H1 (cell line): ENCODE data around the gene SPRING1. TPM values are rescaled to one million over a fixed set of nuclear protein-coding genes. Genes with fewer than 3 reads are reported as not detected.
A peak's percentile ranks its signal among the peaks of the same experiment; 100 is the strongest.

Experiments used
- CTCF ChIA-PET: fragments of 300-600 bp; sonication (Branson Sonifier 250); formaldehyde crosslinking; loops from one replicate; lab custom pipeline; 2021; ENCODE audit not compliant: partially characterized antibody; lab: Charles Lee
- POLR2A ChIA-PET: fragments of 300-600 bp; sonication (Branson Sonifier 250); formaldehyde crosslinking; loops from one replicate; lab custom pipeline; 2021; ENCODE audit warnings: inconsistent platforms; ENCODE audit not compliant: partially characterized antibody; lab: Charles Lee
- DNase-seq, 2 experiments: peaks; one replicate each; pipeline versions ENCODE4 v3.0.0 to v3.0.0-alpha.2; 2010 to 2022; ENCODE audit warnings: low spot score in 2 of 2, low read depth in 1 of 2, mixed read lengths in 1 of 2
- FAIRE-seq: peaks from 2 replicates; lab custom pipeline; 2011; peaks lifted over from hg19 to GRCh38; lab: Jason Lieb, UNC
- H2AFZ ChIP-seq: 2 replicates; pipeline ENCODE4 v1.8.1; 2012; ENCODE audit warnings: low read length, inconsistent platforms
- H2AK5ac ChIP-seq: 2 replicates; pipeline ENCODE4 v1.6.1; 2013; ENCODE audit warnings: low read depth, low read length
- H2BK120ac ChIP-seq: replicated peaks from 2 replicates; pipeline ENCODE3; 2013; ENCODE audit warnings: low read depth, low read length, inconsistent platforms
- H2BK12ac ChIP-seq: 2 replicates; pipeline ENCODE4 v1.6.1; 2013; ENCODE audit warnings: low read depth, low read length
- H2BK15ac ChIP-seq: 2 replicates; pipeline ENCODE4 v1.6.1; 2013; ENCODE audit warnings: low read length
- H2BK20ac ChIP-seq: 2 replicates; pipeline ENCODE4 v1.6.1; 2013; ENCODE audit warnings: low read length
- H2BK5ac ChIP-seq: 2 replicates; pipeline ENCODE4 v1.6.1; 2013; ENCODE audit warnings: low read depth, low read length
- H3K14ac ChIP-seq: 2 replicates; pipeline ENCODE4 v1.6.1; 2013; ENCODE audit warnings: inconsistent platforms; ENCODE audit not compliant: insufficient read length
- H3K18ac ChIP-seq: 2 replicates; pipeline ENCODE4 v1.6.1; 2013; ENCODE audit warnings: low read length; ENCODE audit errors: extremely low read depth
- H3K23ac ChIP-seq: 2 replicates; pipeline ENCODE4 v1.6.1; 2013; ENCODE audit warnings: inconsistent platforms; ENCODE audit not compliant: insufficient read length
- H3K23me2 ChIP-seq: 2 replicates; pipeline ENCODE4 v1.6.1; 2013; ENCODE audit warnings: low read depth, low read length
- H3K27ac ChIP-seq: 2 replicates; pipeline ENCODE4 v1.6.1; 2011; ENCODE audit warnings: low read depth, low read length, inconsistent platforms
- H3K27me3 ChIP-seq, 4 experiments: replicated peaks in 1 of 4; 1 replicate in 1 of 4; 2 replicates in 3 of 4; pipeline versions ENCODE4 v1.6.1 to v1.8.1; 2011 to 2013; ENCODE audit warnings: low read length in 3 of 4, mild to moderate bottlenecking in 3 of 4, inconsistent platforms in 2 of 4, mixed read lengths in 2 of 4, moderate library complexity in 1 of 4; ENCODE audit not compliant: control insufficient read depth in 3 of 4, insufficient read depth in 3 of 4; ENCODE audit errors: extremely low read depth in 1 of 4
- H3K36me3 ChIP-seq, 4 experiments: 2 replicates each; pipeline versions ENCODE4 v1.6.1 to v1.8.1; 2011 to 2013; ENCODE audit warnings: mild to moderate bottlenecking in 4 of 4, low read length in 3 of 4, moderate library complexity in 2 of 4, control low read depth in 1 of 4, inconsistent platforms in 1 of 4; ENCODE audit not compliant: insufficient read depth in 4 of 4, control insufficient read depth in 2 of 4
- H3K4ac ChIP-seq: replicated peaks from 2 replicates; pipeline ENCODE3; 2013; ENCODE audit warnings: low read length, low read depth, mixed read lengths, inconsistent platforms; ENCODE audit not compliant: insufficient read length
- H3K4me1 ChIP-seq, 4 experiments: replicated peaks in 1 of 4; 1 replicate in 1 of 4; 2 replicates in 3 of 4; pipeline versions ENCODE4 v1.6.1 to v1.8.1; 2011 to 2013; ENCODE audit warnings: low read length in 3 of 4, inconsistent platforms in 2 of 4, mixed read lengths in 1 of 4; ENCODE audit not compliant: insufficient read depth in 4 of 4, control insufficient read depth in 3 of 4
- H3K4me2 ChIP-seq, 2 experiments: 2 replicates each; pipeline versions ENCODE4 v1.6.1 to v1.8.1; 2011 to 2013; ENCODE audit warnings: low read depth in 2 of 2, low read length in 2 of 2, control low read depth in 1 of 2, inconsistent platforms in 1 of 2, mild to moderate bottlenecking in 1 of 2; ENCODE audit not compliant: insufficient read depth in 1 of 2
- H3K4me3 ChIP-seq, 4 experiments: fragments of 200-600, 300-600 bp in 1 of 4; sonication (generic), shearing (Covaris generic), sonication (Bioruptor Twin) in 1 of 4; 2 replicates each; pipeline versions ENCODE4 v1.5.1 to v1.8.1; 2011 to 2016; ENCODE audit warnings: low read length in 4 of 4, low read depth in 3 of 4, control low read depth in 2 of 4, inconsistent platforms in 2 of 4, mild to moderate bottlenecking in 2 of 4, mixed read lengths in 1 of 4, moderate library complexity in 1 of 4; ENCODE audit not compliant: insufficient read depth in 2 of 4; ENCODE audit errors: extremely low read depth in 1 of 4
- H3K56ac ChIP-seq: replicated peaks from 2 replicates; pipeline ENCODE3; 2013; ENCODE audit warnings: low read depth, mild to moderate bottlenecking, mixed read lengths, low read length, inconsistent platforms; ENCODE audit not compliant: insufficient read length
- H3K79me1 ChIP-seq: 2 replicates; pipeline ENCODE4 v1.6.1; 2013; ENCODE audit warnings: low read depth, low read length, control low read depth
- H3K79me2 ChIP-seq, 2 experiments: 2 replicates each; pipeline versions ENCODE4 v1.6.1 to v1.8.1; 2012 to 2013; ENCODE audit warnings: low read length in 2 of 2, mild to moderate bottlenecking in 2 of 2, inconsistent platforms in 1 of 2; ENCODE audit not compliant: insufficient read depth in 2 of 2, control insufficient read depth in 1 of 2
- H3K9ac ChIP-seq, 4 experiments: replicated peaks in 1 of 4; 1 replicate in 1 of 4; 2 replicates in 3 of 4; pipeline versions ENCODE4 v1.6.1 to v1.8.1; 2011 to 2013; ENCODE audit warnings: low read depth in 3 of 4, low read length in 3 of 4, control low read depth in 2 of 4, mild to moderate bottlenecking in 2 of 4, moderate library complexity in 2 of 4, inconsistent platforms in 1 of 4; ENCODE audit errors: extremely low read depth in 1 of 4
- H3K9me3 ChIP-seq, 2 experiments: 2 replicates each; pipeline versions ENCODE4 v1.6.1 to v1.8.1; 2012 to 2013; ENCODE audit warnings: mild to moderate bottlenecking in 2 of 2, moderate library complexity in 2 of 2, control low read depth in 1 of 2, inconsistent platforms in 1 of 2, low read depth in 1 of 2, low read length in 1 of 2, mixed read lengths in 1 of 2; ENCODE audit not compliant: insufficient read depth in 2 of 2
- H4K20me1 ChIP-seq, 2 experiments: replicated peaks in 1 of 2; 2 replicates each; pipeline versions ENCODE3 to v1.8.1; 2011 to 2013; ENCODE audit warnings: inconsistent platforms in 2 of 2, low read length in 2 of 2, mild to moderate bottlenecking in 1 of 2; ENCODE audit not compliant: insufficient read depth in 2 of 2, control insufficient read depth in 1 of 2
- H4K5ac ChIP-seq: 2 replicates; pipeline ENCODE4 v1.6.1; 2013; ENCODE audit warnings: low read length, low read depth, mixed read lengths, inconsistent platforms; ENCODE audit not compliant: insufficient read length
- H4K8ac ChIP-seq: 2 replicates; pipeline ENCODE4 v1.8.0; 2013; ENCODE audit warnings: mild to moderate bottlenecking, moderate library complexity, low read length, inconsistent platforms; ENCODE audit not compliant: insufficient read depth; ENCODE audit errors: extremely low read depth
- H4K91ac ChIP-seq: replicated peaks from 2 replicates; pipeline ENCODE3; 2013; ENCODE audit warnings: low read length, mixed read lengths, inconsistent platforms; ENCODE audit not compliant: insufficient read length
- ASH2L ChIP-seq: fragments of 200-600, 300-600 bp; sonication (generic); IDR thresholded peaks from one replicate; pipeline ENCODE4 v1.7.1; 2017; ENCODE audit warnings: low read length
- E2F6 ChIP-seq: IDR thresholded peaks from 2 replicates; pipeline ENCODE4 v1.6.1; 2012; ENCODE audit warnings: inconsistent platforms
- EP300 ChIP-seq, 2 experiments: IDR thresholded peaks; 1 replicate in 1 of 2; 2 replicates in 1 of 2; pipeline ENCODE4 v1.6.1; 2011 to 2012; ENCODE audit warnings: low read depth in 2 of 2, low read length in 2 of 2, mild to moderate bottlenecking in 2 of 2, borderline replicate concordance in 1 of 2, inconsistent platforms in 1 of 2, moderate library complexity in 1 of 2
- JUN ChIP-seq: IDR thresholded peaks from 2 replicates; pipeline ENCODE4 v1.6.1; 2011; ENCODE audit warnings: low read depth, mild to moderate bottlenecking, improper control_type of control experiment, low read length
- KDM4A ChIP-seq: IDR thresholded peaks from one replicate; pipeline ENCODE4 v1.7.1; 2012; ENCODE audit warnings: low read depth, mild to moderate bottlenecking, moderate library complexity, low read length, inconsistent platforms; ENCODE audit not compliant: severe bottlenecking
- KDM5A ChIP-seq: fragments of 200-600 bp; IDR thresholded peaks from 2 replicates; pipeline ENCODE4 v1.7.1; 2012; ENCODE audit warnings: mild to moderate bottlenecking, low read length, inconsistent platforms, mixed read lengths
- SIN3A ChIP-seq, 2 experiments: IDR thresholded peaks in 1 of 2; conservative IDR thresholded peaks in 1 of 2; 2 replicates each; pipeline ENCODE4 v1.6.1; 2011 to 2012; ENCODE audit warnings: low read length in 2 of 2, improper control_type of control experiment in 1 of 2, low read depth in 1 of 2, mild to moderate bottlenecking in 1 of 2
- SP1 ChIP-seq: IDR thresholded peaks from 2 replicates; pipeline ENCODE4 v1.6.1; 2011; ENCODE audit warnings: low read depth, low read length
- USF2 ChIP-seq: IDR thresholded peaks from 2 replicates; pipeline ENCODE4 v1.6.1; 2011; ENCODE audit warnings: low read length, improper control_type of control experiment
- WGBS, 2 experiments: shearing (Covaris generic) in 1 of 2; methylation state at CpG; one replicate each; pipeline versions ENCODE4 v1.1.6 to v1.1.7; 2013 to 2015; ENCODE audit warnings: low lambda C conversion rate in 2 of 2, mixed read lengths in 2 of 2, inconsistent platforms in 1 of 2, low coverage in 1 of 2, missing lambda C conversion rate in 1 of 2; ENCODE audit not compliant: insufficient replicate concordance in 2 of 2, insufficient coverage in 1 of 2, insufficient read length in 1 of 2; ENCODE audit errors: extremely low coverage in 1 of 2, missing lambda C conversion rate in 1 of 2; 5-methylcytosine and 5-hydroxymethylcytosine counted together
- polyA plus RNA-seq, 7 experiments: library from polyadenylated mRNA; depleted of rRNA in 3 of 7; stranded (reverse) in 5 of 7; unstranded in 2 of 7; fragments of >200 nt in 5 of 7; fragments of 200-250 nt in 2 of 7; gene quantifications; 1 replicate in 5 of 7; 2 replicates in 1 of 7; 4 replicates in 1 of 7; pipeline versions ENCODE4 v1.2.1 to v1.2.3, GENCODE V29; 2011 to 2013; ENCODE audit warnings: missing spikeins in 2 of 7, mixed read lengths in 2 of 7
- total RNA-seq: library from RNA; stranded (reverse); fragmentation: NEBNext Ultra II Directional; extraction: Animal tissue kit (Norgen Biotek cat#: 25700); gene quantifications from 2 replicates; pipeline ENCODE4 v1.2.1, GENCODE V29; 2021

The SPRING1 gene
- total and polyA plus RNA-seq, 2 of the 8 experiments (the other 6 are each of a cell fraction or from before 2014, with no cell fraction given): 14.3 to 46.5 TPM

- no peak overlapping the region for H3K9ac ChIP-seq
- 64% methylated on average over 6 of the region's 7 CpGs; no CpG with 5 or more reads in 1 of the 2 experiments for WGBS, 2 experiments
- DNase-seq (no peak), FAIRE-seq (no peak)
- no peak overlapping the region for H2AFZ ChIP-seq
- H2BK5ac ChIP-seq: no peak overlapping the region
- no peak overlapping the region for H3K4ac ChIP-seq
- CTCF ChIA-PET: interaction anchor here (0.5 to 3.0 kb wide), 19 partner anchors 9 to 750 kb away, joined by 3 to 19 read pairs (median 3); no protein-coding TSS in a partner anchor
- no peaks in the 10 kb centered on the region for H3K79me2 ChIP-seq
- H3K4me3 ChIP-seq: no peak overlapping the region
- H3K56ac ChIP-seq: no peak overlapping the region
- POLR2A ChIA-PET: interaction anchor here (0.7 to 1.3 kb wide), 2 partner anchors 128 to 137 kb away, joined by 3 read pairs; no protein-coding TSS in a partner anchor
- no peak overlapping the region for H3K14ac ChIP-seq
- no peaks in the 10 kb centered on the region for H3K9me3 ChIP-seq
- H4K8ac ChIP-seq: no peak overlapping the region
- H4K20me1 ChIP-seq: no peaks in the 10 kb centered on the region
- H3K4me1 ChIP-seq: peaks cover 0 to 10% (median 4%) of the 10 kb centered on the region in 4 experiments; a peak in 5 of 7 replicates
- no peak overlapping the region for H2AK5ac ChIP-seq
- H2BK12ac ChIP-seq: no peak overlapping the region
- no peaks in the 10 kb centered on the region for H3K79me1 ChIP-seq
- no peak overlapping the region for H2BK120ac ChIP-seq
- 0 out of 2 replicates have a peak, but pooled peaks cover 5% of the 10 kb centered on the region for H3K23me2 ChIP-seq
- no peak overlapping the region for H2BK15ac ChIP-seq
- H3K27ac ChIP-seq: no peak overlapping the region
- no peaks in the 10 kb centered on the region for H3K36me3 ChIP-seq
- no peak overlapping the region for H4K91ac ChIP-seq
- H4K5ac ChIP-seq: no peak overlapping the region
- no peak overlapping the region for H3K23ac ChIP-seq
- H3K27me3 ChIP-seq: peaks cover 0 to 10% (median 6%) of the 10 kb centered on the region in 4 experiments; a peak in 6 of 7 replicates
- H3K4me2 ChIP-seq: no peak overlapping the region
- H3K18ac ChIP-seq: no peak overlapping the region
- H2BK20ac ChIP-seq: no peak overlapping the region; the same call in 1 of the 2 replicates
- TF ChIP-seq SIN3A (conservative IDR thresholded peaks at IDR 0.05 in 1 of 2, IDR thresholded peaks at IDR 0.05 in 1 of 2; ENCODE audit: low read depth in 1 of 2, low read length in 2 of 2): 0 out of 4 replicates have a peak, but pooled peaks of 1 of the 2 experiments have one; percentile 29
- TF ChIP-seq E2F6: no peak
- no peak for TF ChIP-seq EP300 (IDR thresholded peaks at IDR 0.05; ENCODE audit: borderline replicate concordance in 1 of 2, low read depth in 2 of 2, low read length in 2 of 2)
- TF ChIP-seq USF2: no peak
- TF ChIP-seq KDM5A: no peak
- TF ChIP-seq JUN: no peak
- no peak for TF ChIP-seq KDM4A
- no peak for TF ChIP-seq ASH2L
- TF ChIP-seq SP1: no peak
Observed at GRCh38 chr12:116697305-116697704, 40.6 kb downstream of the SPRING1 start.
